GM12801 (cell line): Measurements from ENCODE around the gene SLC7A4.

Source experiments
- TF ChIP-seq, protein P1 (sequence below): IDR thresholded peaks from one replicate; pipeline ENCODE4 v1.5.1; 2011; ENCODE audit warnings: control low read depth; ENCODE audit not compliant: insufficient read length; ENCODE audit errors: extremely low read depth

The SLC7A4 gene

DNA sequence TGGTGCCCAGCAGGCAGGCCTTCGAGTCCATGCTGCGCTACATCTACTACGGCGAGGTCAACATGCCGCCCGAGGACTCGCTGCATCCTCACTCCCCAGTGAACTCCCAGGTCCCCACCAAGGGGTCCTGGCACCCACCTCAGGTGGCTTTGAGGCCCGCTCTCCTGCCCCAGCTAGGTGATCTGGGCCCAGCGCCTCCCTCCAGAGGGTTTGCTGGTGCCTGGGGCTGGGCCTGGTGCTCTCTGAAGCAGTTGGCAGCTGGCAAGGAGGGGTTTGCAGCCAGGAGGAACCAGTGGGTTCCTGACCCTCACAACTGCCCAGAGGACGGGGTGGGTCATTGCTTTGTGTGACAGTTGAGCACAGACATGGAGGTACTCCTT, 36.3 kb downstream of the SLC7A4 start:
- TF ChIP-seq, protein P1, sequence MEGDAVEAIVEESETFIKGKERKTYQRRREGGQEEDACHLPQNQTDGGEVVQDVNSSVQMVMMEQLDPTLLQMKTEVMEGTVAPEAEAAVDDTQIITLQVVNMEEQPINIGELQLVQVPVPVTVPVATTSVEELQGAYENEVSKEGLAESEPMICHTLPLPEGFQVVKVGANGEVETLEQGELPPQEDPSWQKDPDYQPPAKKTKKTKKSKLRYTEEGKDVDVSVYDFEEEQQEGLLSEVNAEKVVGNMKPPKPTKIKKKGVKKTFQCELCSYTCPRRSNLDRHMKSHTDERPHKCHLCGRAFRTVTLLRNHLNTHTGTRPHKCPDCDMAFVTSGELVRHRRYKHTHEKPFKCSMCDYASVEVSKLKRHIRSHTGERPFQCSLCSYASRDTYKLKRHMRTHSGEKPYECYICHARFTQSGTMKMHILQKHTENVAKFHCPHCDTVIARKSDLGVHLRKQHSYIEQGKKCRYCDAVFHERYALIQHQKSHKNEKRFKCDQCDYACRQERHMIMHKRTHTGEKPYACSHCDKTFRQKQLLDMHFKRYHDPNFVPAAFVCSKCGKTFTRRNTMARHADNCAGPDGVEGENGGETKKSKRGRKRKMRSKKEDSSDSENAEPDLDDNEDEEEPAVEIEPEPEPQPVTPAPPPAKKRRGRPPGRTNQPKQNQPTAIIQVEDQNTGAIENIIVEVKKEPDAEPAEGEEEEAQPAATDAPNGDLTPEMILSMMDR = no peak

DNA sequence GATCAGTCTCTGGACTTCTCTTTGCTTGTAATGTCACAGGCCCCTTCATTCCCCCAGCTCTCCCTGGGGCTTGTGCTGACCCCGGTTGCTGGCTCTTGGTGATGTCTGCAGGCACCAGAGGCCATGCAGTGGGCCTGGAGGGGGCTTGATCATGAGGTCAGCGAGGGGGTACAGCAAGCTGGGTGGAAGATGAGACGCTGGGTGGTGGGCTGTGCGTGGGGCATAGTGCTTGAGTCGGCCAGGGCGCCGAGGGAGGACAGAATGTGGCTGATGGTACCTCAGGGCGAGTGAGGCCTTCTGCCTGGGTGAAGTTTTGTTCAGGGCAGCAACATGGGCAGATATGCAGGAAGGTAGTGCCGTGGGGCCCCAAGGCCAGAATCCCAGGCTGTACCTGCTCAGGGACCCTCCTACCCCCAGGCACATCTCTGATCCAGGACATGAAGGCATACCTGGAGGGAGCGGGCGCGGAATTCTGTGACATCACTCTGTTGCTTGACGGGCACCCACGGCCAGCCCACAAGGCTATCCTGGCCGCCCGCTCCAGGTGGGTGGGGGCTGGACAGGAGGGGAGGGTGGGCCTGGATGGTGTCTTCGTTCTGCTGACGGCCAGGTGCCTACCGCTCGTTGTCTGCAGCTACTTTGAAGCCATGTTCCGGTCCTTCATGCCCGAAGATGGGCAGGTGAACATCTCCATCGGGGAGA, 36.9 kb downstream of the SLC7A4 start:
- TF ChIP-seq, protein P1 = no peak

DNA sequence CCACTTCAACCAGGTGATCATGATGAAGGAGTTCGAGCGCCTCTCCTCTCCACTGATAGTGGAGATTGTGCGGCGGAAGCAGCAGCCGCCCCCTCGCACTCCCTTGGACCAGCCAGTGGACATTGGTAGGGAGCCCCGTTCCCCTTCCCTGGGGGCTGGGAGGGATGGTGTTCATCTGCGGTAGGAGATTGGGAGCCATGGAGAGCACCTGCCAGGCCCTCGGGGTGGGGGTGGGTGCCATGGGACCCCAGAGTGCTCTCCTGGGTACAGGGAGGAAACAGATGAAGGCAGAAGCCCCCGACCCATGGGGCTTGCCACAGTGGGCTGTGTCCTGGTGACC, 37.5 kb downstream of the SLC7A4 start:
- TF ChIP-seq, protein P1 = no peak

DNA sequence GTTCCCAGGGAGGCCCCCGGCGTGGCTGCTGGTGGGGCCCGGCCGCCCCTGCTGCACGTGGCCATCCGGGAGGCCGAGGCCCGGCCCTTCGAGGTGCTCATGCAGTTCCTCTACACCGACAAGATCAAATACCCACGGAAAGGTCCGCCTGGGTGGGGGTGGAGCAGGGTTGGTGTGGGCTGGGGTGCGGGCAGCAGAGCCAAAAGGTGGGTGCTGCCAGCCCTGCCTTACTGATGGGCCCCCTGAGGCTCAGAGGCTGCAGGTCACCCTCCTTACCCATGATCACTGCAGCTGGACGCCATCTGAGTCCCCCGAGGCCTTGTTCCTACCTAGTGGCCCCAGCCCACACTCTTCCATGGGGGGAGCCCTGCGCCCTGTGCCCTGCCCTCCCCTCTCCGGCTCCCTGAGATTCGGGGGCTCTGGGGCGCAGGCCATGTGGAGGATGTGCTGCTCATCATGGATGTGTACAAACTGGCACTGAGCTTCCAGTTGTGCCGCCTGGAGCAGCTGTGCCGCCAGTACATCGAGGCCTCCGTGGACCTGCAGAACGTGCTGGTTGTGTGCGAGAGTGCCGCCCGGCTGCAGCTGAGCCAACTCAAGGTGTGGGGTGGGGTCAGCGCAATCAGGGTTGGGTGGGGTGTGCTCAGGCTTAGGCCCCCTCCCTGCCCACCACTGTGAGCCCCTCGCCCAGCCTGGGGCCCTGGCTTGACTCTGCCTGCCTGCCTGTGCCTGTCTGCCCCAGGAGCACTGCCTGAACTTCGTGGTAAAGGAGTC, 38.0 kb downstream of the SLC7A4 start:
- TF ChIP-seq, protein P1 = no peak

DNA sequence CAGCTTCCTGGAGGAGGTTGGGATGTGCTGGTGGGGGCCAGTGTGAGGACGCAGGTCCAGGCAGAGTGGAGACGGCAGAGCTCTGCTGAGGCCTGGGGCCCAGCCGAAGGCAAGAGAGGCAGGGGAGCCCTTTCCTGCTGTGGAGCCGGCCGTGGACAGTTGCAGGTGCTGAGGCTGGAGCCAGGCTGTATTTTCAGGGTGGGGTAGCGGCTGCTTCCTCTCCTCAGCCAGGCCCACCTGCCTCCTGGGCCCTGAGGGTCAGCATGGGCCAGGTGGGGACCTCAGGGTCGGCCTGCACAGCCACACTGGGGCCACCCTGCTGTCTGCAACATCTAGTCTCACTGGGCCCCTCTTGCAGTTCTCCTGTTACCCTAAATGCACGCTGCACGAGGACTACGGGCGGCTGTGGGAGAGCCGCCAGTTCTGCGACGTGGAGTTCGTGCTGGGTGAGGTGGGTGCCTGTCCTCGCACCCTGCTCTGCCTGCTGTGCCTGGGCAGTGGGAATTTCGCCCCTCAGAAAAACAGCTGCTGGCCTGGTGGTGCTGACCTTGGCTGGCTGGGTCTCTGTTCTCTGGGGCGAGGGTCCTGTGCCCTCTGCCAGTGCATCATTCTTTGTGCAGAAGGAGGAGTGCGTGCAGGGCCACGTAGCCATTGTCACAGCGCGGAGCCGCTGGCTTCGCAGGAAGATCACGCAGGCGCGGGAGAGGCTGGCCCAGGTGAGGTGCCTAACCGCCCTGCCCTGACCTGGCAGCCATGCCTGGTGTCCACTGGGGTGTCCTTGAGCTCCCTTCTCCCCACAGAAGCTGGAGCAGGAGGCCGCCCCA, 38.8 kb downstream of the SLC7A4 start:
- TF ChIP-seq, protein P1 = no peak

DNA sequence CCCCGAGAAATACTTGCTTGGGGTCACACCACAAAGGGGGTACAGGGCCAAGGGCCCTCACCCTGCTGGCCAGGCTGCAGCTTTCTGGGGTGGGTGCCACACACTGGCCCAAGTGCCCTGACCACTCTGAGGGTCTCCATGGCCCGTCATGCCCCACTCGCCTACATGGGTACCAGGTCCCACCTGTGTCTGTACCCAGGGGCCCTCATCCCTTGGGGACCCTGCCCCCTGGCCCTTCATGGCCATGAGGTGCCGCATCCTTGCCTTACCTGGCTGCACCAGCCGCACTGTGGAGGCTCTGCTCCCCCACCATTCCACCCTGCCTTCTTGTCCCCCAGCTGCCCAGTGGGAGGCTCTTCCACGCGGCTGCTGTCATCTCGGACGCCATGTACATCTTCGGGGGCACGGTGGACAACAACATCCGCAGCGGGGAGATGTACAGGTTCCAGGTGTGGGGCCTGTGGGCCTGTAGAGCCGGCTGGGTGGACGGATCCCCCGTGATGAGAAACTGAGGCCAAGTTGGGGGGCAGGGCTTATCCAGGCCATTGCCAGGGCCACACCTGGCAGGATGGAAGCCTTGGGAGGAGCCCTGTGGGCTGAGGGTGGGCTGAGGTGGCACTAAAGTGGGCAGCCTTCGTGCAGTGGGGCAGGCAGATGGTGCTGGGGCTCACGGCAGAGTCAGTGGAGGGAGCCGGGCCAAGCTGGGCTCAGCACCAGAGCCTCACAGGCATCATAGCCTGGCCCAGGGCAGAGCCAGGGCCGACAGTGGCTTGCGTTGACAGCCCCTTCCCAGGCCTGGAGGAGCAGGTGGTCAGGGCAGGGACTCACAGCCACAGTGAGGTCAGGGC, 39.7 kb downstream of the SLC7A4 start:
- TF ChIP-seq, protein P1 = no peak

DNA sequence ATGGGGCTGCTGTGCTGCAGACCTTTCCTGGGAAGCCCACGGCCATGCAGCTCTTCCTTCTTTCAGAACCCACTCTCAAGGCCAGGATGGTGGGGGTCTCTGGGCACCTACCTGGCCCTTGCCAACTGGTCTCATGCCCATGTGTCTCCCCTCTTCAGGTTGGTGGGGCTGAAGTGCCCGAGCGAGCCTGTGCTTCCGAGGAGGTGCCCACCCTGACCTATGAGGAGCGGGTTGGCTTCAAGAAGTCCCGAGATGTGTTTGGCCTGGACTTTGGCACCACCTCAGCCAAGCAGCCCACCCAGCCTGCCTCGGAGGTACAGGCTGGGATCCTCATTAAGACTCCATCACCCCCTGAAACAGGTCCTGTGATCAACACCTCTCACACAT, 40.3 kb downstream of the SLC7A4 start:
- TF ChIP-seq, protein P1 = no peak
